Right cardiac atrium (tissue), 5 donors: ENCODE measurements around the gene C6orf132. TPM values are rescaled to one million over a fixed set of nuclear protein-coding genes. Genes with fewer than 3 reads are reported as not detected.

Experiments used
- ATAC-seq, 2 donors: fragments of 200-7000 bp; cut with Tn5 transposase; one replicate each; pipeline versions ENCODE4 v1.8.0 to v1.9.1; 2020; ENCODE audit warnings: moderate library complexity in 2 of 2, mild to moderate bottlenecking in 1 of 2
- DNase-seq, 3 donors: peaks; one replicate each; pipeline ENCODE4 v3.0.0-alpha.2; 2020
- H3K27ac ChIP-seq: one replicate; pipeline ENCODE4 v1.5.1; 2013; ENCODE audit warnings: mild to moderate bottlenecking, low read length, control low read depth, moderate library complexity
- H3K27me3 ChIP-seq: one replicate; pipeline ENCODE4 v1.6.1; 2013; ENCODE audit not compliant: control insufficient read depth, insufficient read depth
- H3K4me1 ChIP-seq: one replicate; pipeline ENCODE4 v1.6.1; 2013; ENCODE audit warnings: low read length; ENCODE audit not compliant: control insufficient read depth, insufficient read depth
- H3K4me3 ChIP-seq: one replicate; pipeline ENCODE4 v1.5.1; 2013; ENCODE audit warnings: low read length, control low read depth
- H3K9me3 ChIP-seq: one replicate; pipeline ENCODE4 v1.6.1; 2013; ENCODE audit warnings: low read length; ENCODE audit not compliant: control insufficient read depth
- WGBS: extraction: QIAGEN DNeasy Blood & Tissue Kit; methylation state at CpG from one replicate; pipeline ENCODE4 v1.1.7; 2013; 5-methylcytosine and 5-hydroxymethylcytosine counted together
- intact Hi-C, 4 donors: fragments of 100-400 bp; cut with DNase I; formaldehyde crosslinking; loops; one replicate each; pipeline versions ENCODE4 v1.11.0 to v1.14.0; 2022 to 2023
- polyA plus RNA-seq: library from polyadenylated mRNA; stranded (reverse); fragments of 200-250 nt; gene quantifications from one replicate; pipeline ENCODE4 v1.2.3, GENCODE V29; 2013
- total RNA-seq, 4 donors: library from RNA; stranded (reverse); fragmentation: NEBNext Ultra II Directional; extraction: Animal tissue kit (Norgen Biotek cat#: 25700); gene quantifications; one replicate each; pipeline ENCODE4 v1.2.1, GENCODE V29; 2021
- donor health status: healthy with polysubstance abuse.
- donor health status: DM: no; HTN: yes; CAD: no.
- donor health status: DM: no; HTN: no; CAD: no.
- donor health status: DM: no; HTN: yes; CAD: no; lungs with severe emphysema.
- donor health status: DM: yes; HTN: yes; CAD: no.

C6orf132 gene
- total and polyA plus RNA-seq, 5 donors: 0.64 to 2.4 (median 1.8) TPM

- Histone ChIP-seq H3K27me3 (no peaks in the 10 kb centered on the region), H3K4me3 (no peak overlapping the region), H3K27ac (peak overlapping the region; percentile 68), H3K4me1 (peaks cover 2% of the 10 kb centered on the region), H3K9me3 (no peaks in the 10 kb centered on the region)
- WGBS: 69% methylated on average over 7 of the region's 7 CpGs
- ATAC-seq (peak; percentile 82 to 84), DNase-seq (peak; percentile 33 to 73 (median 70))
- intact Hi-C loops: no loop called here
Measured at GRCh38 chr6:42088101-42088591, 54.3 kb downstream of the C6orf132 start.

- Histone ChIP-seq H3K27ac (peak overlapping the region; percentile 69), H3K4me1 (peaks cover 2% of the 10 kb centered on the region), H3K4me3 (no peak overlapping the region), H3K9me3 (no peaks in the 10 kb centered on the region), H3K27me3 (no peaks in the 10 kb centered on the region)
- WGBS: 67% methylated on average over 22 of the region's 22 CpGs
- DNase-seq (no peak), ATAC-seq (peak; percentile 57 to 66)
- intact Hi-C loops: no loop called here
Measured at GRCh38 chr6:42086046-42087035, 56.1 kb downstream of the C6orf132 start.

- intact Hi-C loops: no loop called here
- Histone ChIP-seq H3K9me3 (no peaks in the 10 kb centered on the region), H3K4me3 (no peak overlapping the region), H3K27ac (no peak overlapping the region), H3K27me3 (no peaks in the 10 kb centered on the region), H3K4me1 (peaks cover 2% of the 10 kb centered on the region)
- 53% methylated on average over 5 of the region's 5 CpGs for WGBS
- ATAC-seq (no peak), DNase-seq (no peak)
Measured at GRCh38 chr6:42084889-42085288, 57.5 kb downstream of the C6orf132 start.

GRCh38 chr6:42083530-42083929, 58.9 kb downstream of the C6orf132 start:
- DNase-seq (no peak), ATAC-seq (peak in 1 of 2 donors; percentile 37)
- no peaks in the 10 kb centered on the region for H3K27me3 ChIP-seq
- intact Hi-C loops: no loop called here
- WGBS: 67% methylated on average over 5 of the region's 5 CpGs
- H3K4me1 ChIP-seq: peaks cover 2% of the 10 kb centered on the region
- H3K27ac ChIP-seq: peak overlapping the region; percentile 45
- H3K4me3 ChIP-seq: no peak overlapping the region
- H3K9me3 ChIP-seq: no peaks in the 10 kb centered on the region

GRCh38 chr6:42079941-42080464, 62.4 kb downstream of the C6orf132 start:
- Histone ChIP-seq H3K4me1 (peaks cover 1% of the 10 kb centered on the region), H3K9me3 (no peaks in the 10 kb centered on the region), H3K27ac (no peak overlapping the region), H3K27me3 (no peaks in the 10 kb centered on the region), H3K4me3 (no peak overlapping the region)
- ATAC-seq (no peak), DNase-seq (no peak)
- intact Hi-C loops: no loop called here
- WGBS: 90% methylated on average over 10 of the region's 10 CpGs

- Histone ChIP-seq H3K4me3 (no peak overlapping the region), H3K9me3 (no peaks in the 10 kb centered on the region), H3K27me3 (no peaks in the 10 kb centered on the region), H3K4me1 (peaks cover 1% of the 10 kb centered on the region), H3K27ac (no peak overlapping the region)
- DNase-seq (no peak), ATAC-seq (no peak)
- 85% methylated on average over 11 of the region's 11 CpGs for WGBS
- intact Hi-C loops: no loop called here
Measured at GRCh38 chr6:42078386-42078785, 64.0 kb downstream of the C6orf132 start.

- intact Hi-C loops: loop anchor here in 2 of 4 donors (1.0 to 2.0 kb wide), 2 partner anchors 91 to 92 kb away; no protein-coding TSS in a partner anchor
- H3K27ac ChIP-seq: peak overlapping the region; percentile 15
- DNase-seq (peak; percentile 74 to 91 (median 90)), ATAC-seq (peak; percentile 51 to 72)
- H3K27me3 ChIP-seq: no peaks in the 10 kb centered on the region
- no peaks in the 10 kb centered on the region for H3K9me3 ChIP-seq
- H3K4me1 ChIP-seq: peaks cover 1% of the 10 kb centered on the region
- WGBS: 31% methylated on average over 7 of the region's 7 CpGs
- H3K4me3 ChIP-seq: no peak overlapping the region
Measured at GRCh38 chr6:42075159-42075838, 67.1 kb downstream of the C6orf132 start.

GRCh38 chr6:42073287-42073686, 69.1 kb downstream of the C6orf132 start:
- no peak overlapping the region for H3K27ac ChIP-seq
- DNase-seq: no peak
- intact Hi-C loops: loop anchor here in 1 of 4 donors (2.0 kb wide), 1 partner anchor 94 kb away; no protein-coding TSS in a partner anchor
- no peak overlapping the region for H3K4me3 ChIP-seq
- WGBS: 93% methylated on average over 2 of the region's 2 CpGs
- no peaks in the 10 kb centered on the region for H3K9me3 ChIP-seq
- no peak for ATAC-seq
- no peaks in the 10 kb centered on the region for H3K27me3 ChIP-seq
- H3K4me1 ChIP-seq: peaks cover 3% of the 10 kb centered on the region

GRCh38 chr6:42071881-42072583, 70.4 kb downstream of the C6orf132 start:
- H3K4me1 ChIP-seq: peaks cover 3% of the 10 kb centered on the region
- DNase-seq: no peak
- H3K27ac ChIP-seq: peak overlapping the region; percentile 33
- H3K27me3 ChIP-seq: no peaks in the 10 kb centered on the region
- 60% methylated on average over 6 of the region's 6 CpGs for WGBS
- no peaks in the 10 kb centered on the region for H3K9me3 ChIP-seq
- ATAC-seq: no peak
- H3K4me3 ChIP-seq: no peak overlapping the region
- intact Hi-C loops: loop anchor here in 1 of 4 donors (2.0 kb wide), 1 partner anchor 95 kb away; no protein-coding TSS in a partner anchor

GRCh38 chr6:42068872-42069522, 73.4 kb downstream of the C6orf132 start:
- Histone ChIP-seq H3K27me3 (no peaks in the 10 kb centered on the region), H3K4me3 (no peak overlapping the region), H3K4me1 (peaks cover 2% of the 10 kb centered on the region), H3K9me3 (no peaks in the 10 kb centered on the region), H3K27ac (peak overlapping the region; percentile 71)
- no peak for ATAC-seq
- intact Hi-C loops: no loop called here
- DNase-seq: no peak
- 94% methylated on average over 5 of the region's 5 CpGs for WGBS
